ENCODE measurements around the gene MYBPC1.

The MYBPC1 gene

DNA sequence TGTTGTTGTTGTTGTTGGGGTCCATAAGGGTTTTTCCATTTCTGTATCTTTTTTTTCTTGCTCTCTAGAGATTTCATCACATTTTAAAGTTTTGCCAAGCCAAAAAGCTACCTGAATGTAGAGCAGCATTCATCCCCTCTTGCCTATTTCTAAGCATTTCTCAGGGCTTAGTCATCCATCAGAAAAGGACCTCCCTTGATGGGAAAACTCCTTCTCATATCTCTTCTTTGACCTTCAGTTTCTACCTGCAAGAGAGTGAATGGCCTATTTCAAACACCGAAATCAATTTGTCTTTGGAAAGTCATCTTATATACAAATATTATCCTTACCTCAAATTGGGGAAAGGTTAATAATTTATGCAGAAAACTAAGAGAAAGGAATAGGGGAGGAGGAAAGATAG is 4.5 kb downstream of the MYBPC1 start:
- DNase-seq (ENCODE audit: low spot score) = no peak

DNA sequence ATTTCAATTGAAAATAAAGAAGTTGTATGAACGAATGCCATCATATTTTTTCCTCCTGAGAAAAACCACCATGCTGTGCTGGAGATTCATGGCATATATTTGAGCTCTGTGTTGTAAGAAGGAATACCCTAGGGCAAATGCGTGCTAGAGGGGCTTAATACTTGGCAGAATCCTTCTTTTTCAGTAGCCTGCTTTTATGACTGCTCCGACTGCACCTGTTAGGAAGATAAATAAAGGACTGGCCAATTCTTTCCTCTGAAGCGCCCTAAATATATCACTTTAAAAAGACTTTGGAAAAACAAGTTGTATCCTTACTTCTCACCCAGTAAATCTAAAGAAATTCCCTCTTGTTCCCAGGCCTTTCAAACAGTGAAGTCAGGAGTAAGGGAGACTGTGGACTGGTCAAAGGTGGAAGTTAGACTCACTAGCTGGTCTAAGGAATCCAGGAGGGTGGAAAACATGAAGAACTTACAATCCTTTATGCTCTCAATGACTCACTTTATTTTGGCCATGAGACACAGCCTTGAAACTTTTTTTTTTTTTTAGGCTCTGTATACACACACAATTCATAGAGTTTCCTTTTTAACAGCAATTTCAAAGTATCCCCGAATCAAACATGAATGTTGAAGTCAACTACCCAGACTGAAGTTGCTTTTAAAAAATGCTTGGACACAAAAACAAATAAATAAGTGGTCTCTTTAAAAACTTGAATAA is 5.2 kb downstream of the MYBPC1 start:
- no peak for DNase-seq (ENCODE audit: low spot score)

DNA sequence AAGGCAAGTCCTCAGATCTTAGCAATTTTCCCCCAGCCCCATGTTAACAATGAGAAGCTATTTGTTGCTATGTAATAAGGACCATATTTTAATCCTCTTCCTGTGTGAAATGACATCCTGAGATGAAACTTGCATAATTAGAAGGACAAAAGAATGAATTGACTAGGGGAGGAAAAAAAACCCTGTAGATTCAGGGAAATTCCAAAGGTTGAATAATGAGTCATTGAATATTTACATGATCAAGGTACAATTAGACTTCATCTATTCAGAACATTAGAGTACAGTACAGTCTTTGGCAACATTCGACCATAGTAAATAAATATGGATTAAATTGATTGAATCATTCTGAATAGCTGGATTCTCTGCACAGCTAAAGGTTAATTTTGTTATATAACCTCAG is 9.4 kb downstream of the MYBPC1 start:
- no peak for DNase-seq (ENCODE audit: low spot score)

DNA sequence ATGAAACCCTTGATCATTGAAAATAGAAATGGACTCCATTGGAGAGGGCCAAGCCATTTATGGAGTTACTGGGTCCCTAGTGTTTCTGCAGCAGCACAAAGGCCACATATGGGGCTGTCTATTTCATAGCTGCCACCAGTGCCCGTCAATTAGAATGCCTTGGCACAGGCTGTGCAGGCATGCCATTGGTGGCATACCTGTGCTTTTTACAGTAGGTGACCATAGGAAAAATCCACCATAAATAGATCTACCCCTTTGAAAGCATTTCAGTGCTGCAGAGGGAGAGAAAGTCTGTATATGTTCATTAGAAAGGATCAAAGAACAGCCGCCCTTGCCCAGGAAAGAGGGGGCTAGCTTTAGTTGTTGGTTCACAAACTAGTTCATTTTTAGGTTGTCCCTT is 13.1 kb downstream of the MYBPC1 start:
- DNase-seq (ENCODE audit: low spot score) = no peak

DNA sequence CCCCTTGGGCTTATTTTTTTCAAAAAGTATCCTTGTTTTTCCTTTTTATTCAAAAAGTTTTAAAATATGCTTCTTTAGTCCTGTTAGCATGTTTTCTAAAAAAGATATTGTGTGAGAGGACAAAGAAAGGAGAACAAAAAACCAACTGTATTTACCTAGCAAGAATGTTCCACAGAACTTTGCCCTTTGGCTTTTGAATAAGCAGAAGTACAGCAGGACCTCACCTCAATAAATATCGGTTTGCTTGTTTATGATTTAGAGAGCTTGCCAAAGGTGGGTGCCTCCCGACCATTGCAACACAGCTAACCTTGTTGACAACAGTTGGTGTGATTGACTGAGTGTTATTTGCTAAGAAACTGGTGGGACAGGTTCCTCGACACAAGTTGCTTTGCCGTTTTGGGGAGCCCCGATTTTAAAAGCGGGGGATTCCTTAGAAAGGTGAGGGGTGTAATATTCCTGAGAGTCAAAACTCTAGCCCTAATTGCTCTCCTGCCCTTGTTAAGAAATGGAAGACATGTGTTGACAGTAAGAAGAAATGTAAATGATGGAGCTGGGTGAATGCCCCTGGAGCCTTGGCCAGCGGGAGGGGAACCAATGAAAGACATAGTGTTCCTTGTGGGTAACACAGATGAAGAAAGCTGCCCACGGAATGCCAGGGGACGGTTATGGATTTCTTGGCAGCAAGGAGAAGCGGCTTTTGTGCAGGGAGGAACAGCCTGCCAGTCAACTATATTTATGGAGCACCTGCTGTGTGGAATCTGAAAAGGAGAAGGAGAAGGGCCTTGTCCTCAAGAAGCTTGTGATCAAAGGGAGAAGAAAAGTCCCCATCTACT is 13.7 kb downstream of the MYBPC1 start:
- no peak for DNase-seq (ENCODE audit: low spot score)

DNA sequence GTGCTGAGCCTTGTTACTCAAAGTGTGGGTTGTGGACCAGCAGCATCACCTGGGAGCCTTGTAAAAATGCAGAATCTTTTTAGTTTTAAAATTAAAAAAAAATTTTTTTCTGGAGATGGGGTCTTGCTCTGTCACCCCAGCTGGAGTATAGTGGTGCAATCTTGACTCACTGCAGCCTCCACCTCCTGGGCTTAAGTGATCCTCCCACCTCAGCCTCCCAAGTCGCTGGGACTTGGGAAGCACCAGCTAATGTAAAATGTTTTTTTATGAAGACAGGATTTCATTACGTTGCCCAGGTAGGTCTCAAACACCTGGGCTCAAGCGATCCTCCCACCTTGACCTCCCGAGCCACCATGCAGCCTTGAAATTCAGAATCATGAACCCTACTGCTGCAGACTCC is 14.4 kb downstream of the MYBPC1 start:
- DNase-seq (ENCODE audit: low spot score) = no peak

DNA sequence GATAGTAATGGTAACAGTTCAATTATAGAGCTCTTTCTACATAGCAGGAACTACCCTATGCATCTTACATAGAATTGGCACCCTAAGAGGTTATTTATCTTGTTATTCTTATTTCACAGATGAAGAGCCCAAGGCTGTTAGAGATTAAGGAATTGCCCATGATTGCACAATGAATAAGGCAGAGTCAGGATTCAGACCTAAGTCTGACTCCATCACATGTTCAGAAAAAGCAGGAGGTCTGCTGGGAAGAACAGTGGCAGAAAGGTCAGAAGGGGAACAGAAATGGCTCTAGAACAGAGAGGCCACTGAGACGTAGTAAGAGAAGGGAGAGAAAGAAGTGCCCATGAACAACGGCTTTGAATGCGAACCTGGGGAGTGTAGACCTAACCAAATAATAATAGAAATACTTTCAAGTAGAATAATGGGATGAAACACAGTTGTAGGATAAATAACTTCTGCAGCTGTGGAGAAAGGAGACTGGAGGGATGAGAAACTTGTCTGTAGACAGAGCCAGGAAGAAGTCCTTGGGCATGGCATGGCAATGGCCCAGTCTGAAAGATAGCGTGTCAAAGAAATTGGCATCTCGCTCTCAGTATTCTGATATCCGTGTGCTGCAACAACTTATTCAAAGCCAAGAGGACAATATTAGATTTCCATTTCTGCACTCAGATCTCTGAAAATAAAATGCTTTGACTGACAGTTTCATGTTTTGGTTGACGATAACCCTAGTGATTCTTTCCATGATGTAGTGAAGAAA is 17.6 kb downstream of the MYBPC1 start:
- DNase-seq (ENCODE audit: low spot score) = no peak

DNA sequence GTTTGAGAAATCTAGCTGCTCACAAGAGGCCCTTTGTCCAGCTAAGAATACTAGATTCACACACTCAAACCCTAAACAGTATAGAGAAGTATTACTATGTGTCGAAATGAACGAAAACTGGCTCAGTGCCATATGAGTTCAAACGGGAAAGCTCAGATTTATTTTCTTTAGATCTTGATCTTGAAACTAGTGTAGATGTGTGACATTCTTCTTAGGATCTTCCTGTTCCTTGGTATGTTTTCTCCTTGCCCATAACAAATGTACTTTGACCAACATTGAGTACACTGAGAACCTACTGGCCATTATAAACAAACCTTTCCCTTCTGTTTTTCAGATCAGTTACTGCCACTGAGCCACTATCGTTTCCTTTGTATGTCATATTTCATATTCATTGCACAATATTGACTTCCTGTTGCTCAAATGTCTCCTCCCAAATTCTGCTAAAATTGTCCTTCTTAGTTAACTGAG is 21.3 kb downstream of the MYBPC1 start:
- DNase-seq (ENCODE audit: low spot score) = no peak

DNA sequence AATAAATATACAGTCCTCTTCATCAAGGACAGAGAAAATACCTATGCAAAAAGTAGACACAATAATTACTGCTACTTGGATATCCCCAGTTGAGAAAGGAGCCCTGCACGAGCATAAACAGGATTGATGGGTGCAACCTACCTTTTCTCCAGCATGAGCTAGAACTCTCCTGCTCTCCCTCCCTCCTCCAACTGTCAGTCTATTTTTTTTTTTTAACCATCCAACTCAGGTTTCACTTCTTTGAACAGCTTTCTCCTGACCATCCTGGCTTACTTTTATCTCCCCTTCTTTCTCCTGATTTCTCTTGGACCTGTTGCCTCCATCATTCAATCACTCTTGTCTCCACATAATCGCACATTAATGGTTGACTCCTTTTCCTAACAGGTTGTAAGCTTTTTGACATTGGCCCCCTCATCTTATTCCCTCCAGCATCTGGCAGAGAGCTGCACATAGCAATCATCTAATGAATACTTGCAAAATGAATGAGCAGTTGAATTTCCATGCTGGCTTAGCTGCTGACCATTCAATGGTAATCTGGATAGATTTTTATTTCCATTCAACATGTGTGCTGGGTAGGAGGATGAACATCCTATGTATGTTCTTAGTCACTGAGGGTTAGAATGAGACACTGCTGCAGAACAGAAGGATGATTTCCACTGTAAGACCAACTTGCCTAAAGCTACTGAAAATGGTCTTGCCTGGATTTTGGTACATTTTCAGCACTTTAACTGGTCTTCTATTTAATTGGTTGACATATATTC is 24.4 kb downstream of the MYBPC1 start:
- no peak for DNase-seq (ENCODE audit: low spot score)

DNA sequence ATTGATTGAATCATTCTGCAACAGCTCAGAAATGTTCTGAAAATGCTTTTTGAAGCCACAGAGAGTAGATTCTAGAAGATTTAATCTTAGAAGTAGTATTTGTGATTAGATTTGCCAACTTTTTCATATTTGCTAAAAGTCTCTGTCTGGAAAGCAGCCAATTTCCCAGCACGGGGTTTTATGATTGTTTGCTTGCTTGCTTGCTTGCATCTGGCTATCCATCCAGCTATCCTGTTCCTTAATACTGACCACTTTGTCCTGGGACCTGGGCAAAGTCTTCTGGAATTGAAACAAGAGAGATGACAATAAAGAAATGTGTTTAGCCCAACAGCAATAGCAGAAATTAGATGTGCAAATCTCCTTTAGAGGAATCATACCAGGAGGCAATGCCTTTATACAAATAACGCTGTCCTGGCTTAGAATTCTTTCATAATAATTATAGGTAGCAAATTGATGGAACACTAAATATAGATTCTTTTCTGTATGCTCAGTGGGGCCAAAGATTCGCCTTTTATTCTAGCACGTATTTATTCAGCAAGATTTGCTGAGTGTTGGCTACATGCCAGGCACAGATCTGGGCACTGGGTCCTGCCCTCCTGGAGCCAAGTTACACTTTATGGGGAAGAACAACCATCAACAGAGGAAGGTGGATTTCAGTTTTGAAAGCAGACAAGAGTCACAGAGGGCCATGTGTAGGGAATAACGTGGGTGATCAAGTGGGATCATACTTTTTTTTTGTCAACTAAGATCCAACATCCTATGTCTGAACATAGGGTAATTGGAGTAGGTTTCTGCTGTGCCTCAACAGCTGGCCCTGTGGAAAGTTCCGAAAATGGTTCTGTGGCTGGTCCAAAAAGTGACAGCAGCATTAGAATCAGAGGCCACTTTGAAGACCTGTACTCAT is 25.3 kb downstream of the MYBPC1 start:
- DNase-seq (ENCODE audit: low spot score) = no peak

DNA sequence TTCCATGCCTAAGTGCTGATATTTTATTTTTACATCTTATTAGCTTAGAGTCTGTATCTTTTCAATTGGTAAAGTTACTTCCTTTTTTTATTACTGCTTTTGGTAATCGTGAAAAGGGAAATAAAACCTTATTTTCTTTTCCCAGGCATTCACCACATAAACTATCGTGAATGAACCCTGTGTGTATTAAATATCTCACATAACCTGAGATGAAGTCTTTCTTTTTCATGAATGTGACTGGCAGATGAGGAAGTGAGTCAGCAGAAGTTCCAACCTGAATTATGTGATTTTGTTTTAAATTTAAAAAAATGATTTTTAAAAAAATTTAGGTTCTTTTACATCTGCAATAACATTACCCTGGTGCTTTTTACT is 26.0 kb downstream of the MYBPC1 start:
- no peak for DNase-seq (ENCODE audit: low spot score)

DNA sequence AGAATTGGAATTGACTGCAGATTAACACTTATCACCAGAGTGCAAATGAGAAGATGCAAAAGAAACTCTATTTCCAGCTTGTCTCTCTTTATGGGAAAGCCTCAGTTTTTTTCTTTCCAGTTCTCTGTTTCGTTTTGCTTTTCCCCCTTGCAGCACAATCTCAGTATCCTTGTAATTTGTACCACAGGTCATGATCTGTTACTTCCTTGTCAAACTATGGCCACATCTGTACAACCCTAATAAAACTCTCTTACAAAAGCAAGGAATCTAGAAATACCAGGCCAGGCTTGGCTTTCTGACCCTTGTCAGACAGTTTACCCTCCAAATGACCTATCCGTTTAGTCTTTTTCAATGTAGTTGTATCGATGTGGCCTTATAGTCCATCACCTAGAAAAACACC is 33.9 kb downstream of the MYBPC1 start:
- DNase-seq (ENCODE audit: low spot score) = no peak

DNA sequence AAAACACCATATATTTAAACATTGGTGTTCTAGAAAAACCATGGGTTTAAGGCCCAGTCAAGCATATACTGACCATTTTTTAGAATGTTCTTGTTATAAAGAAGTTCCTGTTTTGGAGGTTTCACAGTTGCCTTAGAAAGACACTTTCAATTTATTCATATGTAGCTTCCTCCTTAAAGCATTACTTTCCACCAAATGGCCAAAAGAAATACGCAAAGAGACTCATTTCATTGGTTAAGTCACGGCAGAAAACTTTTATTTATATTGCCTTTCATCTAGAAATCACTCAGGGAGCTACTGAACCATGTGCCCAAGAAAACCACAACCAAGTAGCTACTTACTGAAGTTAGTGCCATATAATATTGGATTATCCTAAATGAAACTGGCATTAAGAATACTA is 40.0 kb downstream of the MYBPC1 start:
- DNase-seq (ENCODE audit: low spot score) = no peak

DNA sequence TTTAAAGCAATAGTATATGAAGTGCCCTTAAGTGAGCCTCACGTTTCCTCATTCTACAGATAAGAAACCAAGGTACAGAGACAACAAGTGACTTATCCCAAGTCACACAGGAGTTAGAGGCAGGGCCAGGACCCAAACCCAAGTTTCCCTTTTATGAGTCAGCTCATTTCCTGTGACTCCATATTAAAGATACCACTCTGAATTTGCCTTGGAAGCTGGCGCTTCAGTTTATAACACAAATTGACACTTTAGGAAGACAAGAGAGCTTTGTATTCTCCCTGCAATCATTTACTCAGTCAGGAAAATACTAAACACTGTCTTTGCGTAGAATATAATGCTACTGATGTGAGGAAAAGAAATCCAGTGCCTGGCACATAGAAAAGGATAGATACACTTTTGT is 43.2 kb downstream of the MYBPC1 start:
- no peak for DNase-seq (ENCODE audit: low spot score)

DNA sequence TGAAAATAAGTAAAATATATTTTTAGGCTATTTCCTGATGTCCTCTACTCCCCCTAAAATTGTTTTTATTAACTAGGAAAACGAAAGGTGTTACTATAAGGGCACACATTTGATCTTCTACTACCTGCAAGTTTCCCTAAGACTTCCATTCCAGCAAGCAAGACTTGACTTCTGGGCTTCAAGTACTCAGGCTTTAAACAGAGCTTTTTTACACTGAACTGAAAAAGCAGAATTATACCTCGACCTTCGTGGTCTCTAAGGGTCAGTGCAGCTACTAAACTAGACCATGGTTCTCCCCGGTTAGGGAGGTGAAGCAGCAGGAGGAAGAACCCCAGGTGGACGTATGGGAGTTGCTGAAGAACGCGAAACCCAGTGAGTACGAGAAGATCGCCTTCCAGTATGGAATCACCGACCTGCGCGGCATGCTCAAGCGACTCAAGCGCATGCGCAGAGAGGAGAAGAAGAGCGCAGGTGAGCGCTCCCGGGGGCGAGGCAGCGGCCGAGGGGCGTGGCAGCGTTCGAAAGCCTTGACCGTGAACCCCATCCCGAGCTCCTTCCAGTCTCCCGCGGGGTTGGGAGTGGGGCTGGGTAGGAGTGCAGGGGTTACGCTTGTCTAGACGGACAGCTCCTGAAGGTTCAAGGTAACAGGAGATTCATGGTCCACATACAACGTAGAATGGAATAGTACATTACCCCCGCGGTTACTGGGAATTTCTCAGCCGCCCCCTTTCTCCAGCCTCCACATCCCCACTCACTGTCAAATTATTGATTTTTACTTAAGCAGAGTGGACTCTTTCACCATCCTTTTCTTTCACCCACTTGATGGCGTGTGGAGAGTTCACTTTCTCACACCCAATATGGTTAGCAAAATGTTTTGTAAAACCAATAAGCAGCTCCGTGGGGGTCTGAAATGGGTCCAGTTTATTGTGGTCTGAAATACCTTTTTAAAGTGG is 47.6 kb downstream of the MYBPC1 start:
- DNase-seq (ENCODE audit: low spot score) = no peak

DNA sequence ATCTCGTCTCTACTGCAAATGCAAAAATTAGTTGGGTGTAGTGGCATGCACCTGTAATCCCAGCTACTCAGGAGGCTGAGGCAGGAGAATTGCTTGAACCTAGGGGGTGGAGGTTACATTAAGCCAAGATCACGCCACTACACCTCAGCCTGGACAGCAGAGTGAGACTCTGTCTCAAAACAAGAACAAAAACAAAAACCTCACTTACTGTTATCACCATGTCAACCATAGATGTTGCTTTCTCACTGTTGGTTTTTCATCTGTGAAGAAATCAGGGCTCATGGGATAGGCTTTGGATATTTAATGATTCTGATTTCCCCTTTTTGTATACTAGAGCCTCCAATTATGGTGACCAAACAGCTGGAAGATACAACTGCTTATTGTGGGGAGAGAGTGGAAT is 52.9 kb downstream of the MYBPC1 start:
- DNase-seq (ENCODE audit: low spot score) = no peak

DNA sequence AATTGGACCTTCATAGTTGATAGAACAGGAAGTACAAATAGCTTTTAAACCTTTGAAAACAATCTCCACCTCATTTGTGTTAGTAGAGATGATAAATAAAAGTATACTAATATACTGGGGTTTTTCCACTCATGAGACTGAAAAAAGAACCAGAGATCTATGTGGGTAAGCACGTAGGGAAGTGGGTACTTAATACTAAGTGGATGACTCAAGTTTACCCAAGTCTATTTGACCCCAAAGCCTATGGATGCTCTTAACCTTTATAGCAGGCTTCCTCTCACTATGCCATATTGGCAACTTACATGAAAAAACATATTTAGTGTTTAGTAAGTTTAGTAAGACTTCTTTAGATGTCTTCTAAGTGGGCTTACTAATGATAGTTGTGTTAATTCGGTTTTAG is 53.4 kb downstream of the MYBPC1 start:
- no peak for DNase-seq (ENCODE audit: low spot score)

DNA sequence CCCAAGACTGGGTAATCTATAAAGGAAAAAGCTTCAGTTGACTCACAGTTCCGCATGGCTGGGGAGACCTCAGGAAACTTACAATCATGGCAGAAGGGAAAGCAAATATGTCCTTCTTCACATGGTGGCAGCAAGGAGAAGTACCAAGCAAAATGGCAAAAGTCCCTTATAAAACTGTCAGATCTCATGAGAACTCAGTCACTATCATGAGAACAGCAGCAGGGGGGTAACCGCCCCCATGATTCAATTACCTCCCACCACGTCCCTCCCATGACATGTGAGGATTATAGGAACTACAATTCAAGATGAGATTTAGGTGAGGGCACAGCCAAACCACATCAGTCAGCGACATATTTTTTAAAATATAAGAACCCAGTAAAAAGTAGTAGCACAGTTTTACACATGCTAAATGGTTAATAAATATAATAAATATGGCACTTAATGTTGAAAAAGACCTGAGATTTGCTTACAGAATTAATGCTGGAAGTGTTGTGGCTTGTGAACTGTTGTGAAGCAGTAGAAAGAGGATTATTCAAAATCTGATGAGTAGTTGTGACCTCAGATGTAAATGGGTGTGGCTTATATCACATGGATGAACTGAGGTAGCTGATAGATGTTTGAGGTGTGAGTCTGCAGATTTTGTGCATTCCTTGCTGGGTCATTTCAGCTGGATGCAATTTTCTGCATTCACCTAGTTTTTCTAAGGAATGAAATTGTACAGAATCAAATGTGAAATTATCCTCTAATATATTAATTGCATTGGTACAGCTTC is 55.8 kb downstream of the MYBPC1 start:
- DNase-seq (ENCODE audit: low spot score) = no peak

DNA sequence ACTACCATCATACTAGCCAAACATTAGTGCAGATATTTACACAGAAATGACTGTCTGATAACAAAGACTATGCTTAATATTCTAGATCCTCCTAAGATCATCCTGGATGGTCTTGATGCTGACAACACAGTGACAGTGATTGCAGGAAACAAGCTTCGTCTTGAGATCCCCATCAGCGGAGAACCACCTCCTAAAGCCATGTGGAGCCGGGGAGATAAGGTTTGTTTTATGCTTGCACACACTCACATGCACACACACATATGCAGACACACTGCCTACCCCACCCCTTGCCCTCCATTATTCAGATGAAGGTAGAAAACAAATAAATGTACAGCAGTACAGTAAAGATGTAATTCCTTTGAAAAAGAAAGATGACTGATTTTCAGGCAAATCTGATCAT is 58.3 kb downstream of the MYBPC1 start:
- no peak for DNase-seq (ENCODE audit: low spot score)
